Skeletal muscle satellite cell (primary cell): ENCODE measurements around the gene FEM1B.
A peak's percentile ranks its signal among the peaks of the same experiment; 100 is the strongest.

ENCODE experiments used
- H3K27me3 ChIP-seq: 2 replicates; pipeline ENCODE4 v1.7.0; 2013; ENCODE audit warnings: low read length; ENCODE audit not compliant: control insufficient read depth, insufficient read depth
- H3K36me3 ChIP-seq: 2 replicates; pipeline ENCODE4 v1.7.0; 2013; ENCODE audit warnings: mild to moderate bottlenecking, control low read depth, low read length; ENCODE audit not compliant: insufficient read depth
- H3K4me1 ChIP-seq: 2 replicates; pipeline ENCODE4 v1.7.0; 2013; ENCODE audit warnings: low read length; ENCODE audit not compliant: control insufficient read depth, insufficient read depth
- H3K4me2 ChIP-seq: 2 replicates; pipeline ENCODE4 v1.7.0; 2013; ENCODE audit warnings: mild to moderate bottlenecking, low read length
- H3K4me3 ChIP-seq: 2 replicates; pipeline ENCODE4 v1.7.0; 2013; ENCODE audit warnings: low read length
- H3K9ac ChIP-seq: 2 replicates; pipeline ENCODE4 v1.7.0; 2013; ENCODE audit warnings: mild to moderate bottlenecking, low read depth, low read length, moderate library complexity
- H3K9me3 ChIP-seq: replicated peaks from 2 replicates; pipeline ENCODE4 v1.7.0; 2013; ENCODE audit warnings: mild to moderate bottlenecking, control low read depth, low read length

FEM1B gene

DNA sequence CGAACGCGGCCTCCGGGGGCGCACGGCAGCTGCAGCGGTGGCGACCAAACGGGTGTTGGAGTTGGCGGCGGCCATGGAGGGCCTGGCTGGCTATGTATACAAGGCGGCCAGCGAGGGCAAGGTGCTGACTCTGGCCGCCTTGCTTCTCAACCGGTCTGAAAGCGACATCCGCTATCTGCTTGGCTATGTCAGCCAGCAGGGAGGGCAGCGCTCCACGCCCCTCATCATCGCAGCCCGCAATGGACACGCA lies 725 bp downstream of the FEM1B start:
- H3K36me3 ChIP-seq: peaks cover 5% of the 10 kb centered on the region
- no peaks in the 10 kb centered on the region for H3K27me3 ChIP-seq
- H3K4me1 ChIP-seq: peaks cover 43% of the 10 kb centered on the region
- H3K4me3 ChIP-seq: peak overlapping the region; percentile 88
- peak overlapping the region; percentile 89 for H3K4me2 ChIP-seq
- H3K9me3 ChIP-seq: no peaks in the 10 kb centered on the region
- peak overlapping the region; percentile 93 for H3K9ac ChIP-seq

DNA sequence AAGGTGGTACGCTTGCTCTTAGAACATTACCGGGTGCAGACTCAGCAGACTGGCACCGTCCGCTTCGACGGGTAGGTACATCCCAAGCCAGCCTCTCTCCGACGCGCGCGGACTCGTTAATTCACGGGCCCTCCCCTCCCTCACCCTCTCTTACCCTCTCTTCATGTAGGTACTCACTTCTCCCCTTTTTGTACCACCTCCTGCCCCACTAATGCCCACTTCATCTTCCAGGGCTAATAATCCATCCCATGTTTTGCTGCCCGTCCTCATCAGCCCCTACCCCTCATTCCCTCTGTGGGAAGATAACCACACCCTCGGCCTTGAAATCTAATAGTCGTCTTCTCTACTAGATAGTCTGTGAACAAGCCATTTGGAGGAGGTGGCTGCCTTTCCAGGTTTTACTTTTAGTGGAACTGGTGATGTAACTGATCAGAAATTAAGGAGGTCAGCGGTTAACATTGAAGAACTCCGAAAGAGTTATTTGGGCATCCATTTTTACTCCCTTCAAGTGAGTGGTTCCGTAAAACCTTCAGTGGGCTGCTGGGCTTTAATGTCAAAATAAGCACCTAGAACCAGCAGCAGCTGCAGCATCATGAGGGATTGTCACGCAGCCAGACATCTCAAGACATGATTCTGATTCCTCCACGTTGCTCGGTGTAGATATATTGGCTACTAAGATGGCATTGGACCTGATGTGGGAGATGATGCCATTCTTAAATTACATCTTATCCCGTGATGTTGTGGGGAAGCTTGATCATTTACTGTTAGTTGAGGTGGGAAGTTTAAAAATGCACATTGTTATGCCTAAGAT lies 1.3 kb downstream of the FEM1B start:
- H3K27me3 ChIP-seq: no peaks in the 10 kb centered on the region
- peaks cover 38% of the 10 kb centered on the region for H3K4me1 ChIP-seq
- peak overlapping the region; percentile 89 for H3K4me2 ChIP-seq
- H3K9ac ChIP-seq: peak overlapping the region; percentile 93
- no peaks in the 10 kb centered on the region for H3K9me3 ChIP-seq
- peaks cover 5% of the 10 kb centered on the region for H3K36me3 ChIP-seq
- H3K4me3 ChIP-seq: peak overlapping the region; percentile 88

DNA sequence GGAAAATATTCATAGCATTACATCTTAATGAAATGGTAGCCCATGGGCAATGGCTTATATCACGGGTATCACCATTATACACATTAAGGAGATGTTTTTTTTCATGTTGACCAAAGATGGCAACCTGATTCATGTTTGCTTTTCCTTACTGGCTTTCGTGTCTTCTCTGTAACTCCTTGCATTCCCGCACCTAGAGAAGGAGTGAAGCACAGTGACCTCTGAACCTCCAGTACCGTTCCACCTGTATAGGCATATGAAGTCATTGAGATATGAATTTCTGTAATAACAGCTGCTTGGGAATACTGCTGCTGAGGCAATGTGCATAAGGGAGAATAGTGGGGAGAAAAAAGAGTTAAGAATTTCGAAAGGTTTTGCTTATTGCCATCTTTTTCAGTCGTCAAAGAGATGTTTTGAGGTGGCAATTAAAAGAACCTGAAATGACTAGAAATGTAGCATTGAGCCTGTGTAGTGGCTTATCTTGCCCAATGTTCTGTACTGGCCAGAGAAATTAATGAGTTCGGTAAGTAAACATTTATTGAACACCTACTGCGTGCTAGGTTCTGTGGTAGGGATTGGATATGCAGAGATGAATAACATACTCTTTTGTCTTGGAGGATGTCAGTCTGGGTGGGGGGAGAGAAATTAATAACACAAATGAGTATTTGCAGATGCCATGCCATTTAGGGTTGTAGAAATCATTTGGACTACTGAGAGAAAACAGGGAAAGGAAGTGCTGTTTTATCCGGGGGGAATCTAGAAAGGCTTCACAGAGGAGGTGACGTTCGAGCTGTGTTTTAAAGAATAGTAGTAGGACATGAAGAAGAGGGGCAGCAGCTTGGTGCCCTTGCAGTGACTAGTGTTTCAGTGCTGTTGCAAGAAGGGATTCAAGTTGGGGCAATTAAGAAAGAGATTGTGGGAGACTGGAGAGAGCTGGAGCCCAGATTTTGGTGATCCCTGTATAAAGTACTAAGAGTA lies 2.5 kb downstream of the FEM1B start:
- peaks cover 38% of the 10 kb centered on the region for H3K4me1 ChIP-seq
- peak overlapping the region; percentile 88 for H3K4me3 ChIP-seq
- H3K27me3 ChIP-seq: no peaks in the 10 kb centered on the region
- H3K9me3 ChIP-seq: no peaks in the 10 kb centered on the region
- peak overlapping the region; percentile 89 for H3K4me2 ChIP-seq
- peak overlapping the region; percentile 93 for H3K9ac ChIP-seq
- H3K36me3 ChIP-seq: peaks cover 14% of the 10 kb centered on the region

DNA sequence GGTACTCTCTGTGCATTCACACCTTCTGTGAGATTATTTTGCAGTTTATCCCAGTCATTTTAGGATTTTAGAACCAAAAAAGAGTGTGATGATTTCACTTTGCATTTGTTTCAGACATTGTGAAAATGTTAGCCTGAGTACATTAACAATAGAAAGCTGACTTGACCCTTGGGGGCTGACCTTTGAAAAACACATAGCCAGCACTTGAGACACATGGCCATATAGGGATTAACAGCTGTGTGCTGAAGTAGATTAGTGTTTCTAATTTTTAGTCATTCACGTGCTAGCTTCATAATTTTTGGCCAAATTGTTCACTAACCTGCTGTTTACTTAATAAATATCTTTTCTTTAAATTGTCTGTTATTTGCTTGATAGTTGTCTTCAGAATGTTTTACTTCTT lies 3.5 kb downstream of the FEM1B start:
- H3K9me3 ChIP-seq: no peaks in the 10 kb centered on the region
- peak overlapping the region; percentile 88 for H3K4me3 ChIP-seq
- H3K9ac ChIP-seq: peak overlapping the region; percentile 93
- H3K4me1 ChIP-seq: peaks cover 38% of the 10 kb centered on the region
- no peaks in the 10 kb centered on the region for H3K27me3 ChIP-seq
- peaks cover 14% of the 10 kb centered on the region for H3K36me3 ChIP-seq
- peak overlapping the region; percentile 89 for H3K4me2 ChIP-seq

DNA sequence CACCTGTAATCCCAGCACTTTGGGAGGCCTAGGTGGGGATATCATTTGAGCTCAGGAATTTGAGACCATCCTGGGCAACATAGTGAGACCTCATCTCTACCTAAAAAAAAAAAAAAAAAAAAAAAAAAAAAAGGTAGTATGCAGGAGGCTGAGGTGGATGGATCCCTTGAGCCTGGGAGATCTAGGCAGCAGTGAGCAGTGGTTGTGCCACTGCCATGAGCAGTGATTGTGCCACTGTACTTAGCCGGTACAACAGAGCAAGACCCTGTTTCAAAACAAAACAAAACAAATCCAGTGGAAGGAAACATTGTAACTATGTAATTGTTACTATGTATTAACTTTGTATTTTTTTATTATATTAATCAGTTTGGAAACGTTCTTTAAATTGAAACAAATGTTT lies 5.9 kb downstream of the FEM1B start:
- Histone ChIP-seq H3K36me3 (peaks cover 19% of the 10 kb centered on the region), H3K27me3 (no peaks in the 10 kb centered on the region), H3K9ac (no peak overlapping the region), H3K9me3 (no peaks in the 10 kb centered on the region), H3K4me3 (no peak overlapping the region), H3K4me1 (peaks cover 28% of the 10 kb centered on the region), H3K4me2 (no peak overlapping the region)

DNA sequence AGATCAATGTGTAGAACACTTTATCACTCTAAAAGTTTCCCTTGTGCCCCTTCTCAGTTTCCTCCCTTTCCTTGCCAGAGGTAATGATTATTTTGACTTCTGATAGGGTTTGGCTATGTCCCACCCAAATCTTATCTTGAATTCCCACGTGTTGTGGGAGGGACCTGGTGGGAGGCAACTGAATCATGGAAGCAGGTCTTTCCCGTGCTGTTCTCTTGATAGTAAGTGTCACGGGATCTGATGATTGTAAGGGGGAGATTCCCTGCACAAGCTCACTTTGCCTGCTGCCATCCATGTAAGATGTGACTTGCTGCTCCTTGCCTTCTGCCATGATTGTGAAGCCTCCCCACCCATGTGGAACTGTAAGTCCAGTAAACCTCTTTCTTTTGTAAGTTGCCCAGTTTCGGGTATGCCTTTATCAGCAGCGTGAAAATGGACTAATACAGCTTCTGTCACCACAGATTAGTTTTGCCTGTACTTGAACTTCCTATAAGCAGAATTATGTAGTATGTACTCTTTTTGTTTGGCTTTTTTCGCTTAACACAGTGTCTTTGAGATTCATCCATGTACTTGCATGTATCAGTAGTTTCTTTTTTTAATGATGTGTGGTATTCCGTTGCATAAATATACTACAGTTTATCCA lies 7.2 kb downstream of the FEM1B start:
- H3K4me3 ChIP-seq: no peak overlapping the region
- no peaks in the 10 kb centered on the region for H3K27me3 ChIP-seq
- H3K4me1 ChIP-seq: peaks cover 27% of the 10 kb centered on the region
- no peak overlapping the region for H3K9ac ChIP-seq
- H3K4me2 ChIP-seq: no peak overlapping the region
- H3K9me3 ChIP-seq: no peaks in the 10 kb centered on the region
- peaks cover 23% of the 10 kb centered on the region for H3K36me3 ChIP-seq

DNA sequence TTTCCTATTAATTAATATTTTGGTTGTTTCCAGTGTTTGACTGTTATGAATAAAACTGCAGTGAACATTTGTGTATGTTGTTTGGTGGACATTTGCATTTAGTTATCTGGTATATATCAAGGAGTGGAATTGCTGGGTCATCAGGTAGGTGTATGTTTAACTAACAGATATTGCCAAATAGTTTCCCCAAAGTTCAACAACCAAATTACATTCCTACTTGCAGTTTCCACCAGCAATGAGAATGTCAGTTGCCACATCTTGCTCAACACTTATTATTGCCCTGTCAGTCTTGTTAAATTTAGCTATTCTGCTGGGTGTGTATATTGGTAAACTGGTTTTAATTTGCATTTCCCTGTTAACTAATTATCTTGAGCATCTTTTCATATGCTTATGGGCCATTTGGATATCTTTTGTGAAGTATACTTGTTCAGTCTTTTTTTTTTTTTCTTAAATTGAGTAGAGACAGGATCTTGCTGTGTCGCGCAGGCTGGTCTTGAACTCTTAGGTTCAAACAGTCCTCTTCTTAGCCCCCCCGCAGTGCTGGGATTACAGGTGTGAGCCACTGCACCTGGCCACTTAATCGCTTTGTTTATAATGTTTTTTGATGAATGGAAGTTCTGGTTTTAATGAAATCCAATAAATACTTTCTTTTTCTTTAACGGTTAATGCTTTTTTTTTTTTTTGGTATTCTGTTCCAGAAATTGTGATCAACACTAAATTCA lies 7.9 kb downstream of the FEM1B start:
- H3K36me3 ChIP-seq: peaks cover 25% of the 10 kb centered on the region
- peaks cover 20% of the 10 kb centered on the region for H3K4me1 ChIP-seq

DNA sequence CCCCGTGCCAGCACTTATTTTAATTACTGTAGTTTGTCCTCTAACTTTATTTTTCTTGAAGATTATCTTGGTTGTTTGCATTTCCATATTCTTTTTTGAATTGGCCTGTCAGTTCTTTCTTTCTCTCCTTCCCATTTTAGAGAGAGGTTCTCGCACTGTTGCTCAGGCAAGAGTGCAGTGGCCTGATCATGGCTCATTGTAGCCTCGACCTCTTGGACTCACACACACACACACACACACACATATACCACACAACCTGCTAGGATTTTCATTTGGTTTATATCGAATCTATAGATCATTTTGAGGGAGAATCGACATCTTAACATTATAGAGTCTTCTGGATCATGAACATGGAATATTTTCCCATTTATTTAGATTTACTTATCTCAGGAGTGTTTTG lies 8.7 kb downstream of the FEM1B start:
- Histone ChIP-seq H3K4me1 (peaks cover 12% of the 10 kb centered on the region), H3K9ac (no peak overlapping the region), H3K36me3 (peaks cover 33% of the 10 kb centered on the region)

More for the DNA sequence above, 7.9 kb downstream of the FEM1B start:
- H3K4me3 ChIP-seq: no peak overlapping the region
- H3K27me3 ChIP-seq: no peaks in the 10 kb centered on the region
- H3K9me3 ChIP-seq: no peaks in the 10 kb centered on the region
- no peak overlapping the region for H3K4me2 ChIP-seq
- H3K9ac ChIP-seq: no peak overlapping the region

DNA sequence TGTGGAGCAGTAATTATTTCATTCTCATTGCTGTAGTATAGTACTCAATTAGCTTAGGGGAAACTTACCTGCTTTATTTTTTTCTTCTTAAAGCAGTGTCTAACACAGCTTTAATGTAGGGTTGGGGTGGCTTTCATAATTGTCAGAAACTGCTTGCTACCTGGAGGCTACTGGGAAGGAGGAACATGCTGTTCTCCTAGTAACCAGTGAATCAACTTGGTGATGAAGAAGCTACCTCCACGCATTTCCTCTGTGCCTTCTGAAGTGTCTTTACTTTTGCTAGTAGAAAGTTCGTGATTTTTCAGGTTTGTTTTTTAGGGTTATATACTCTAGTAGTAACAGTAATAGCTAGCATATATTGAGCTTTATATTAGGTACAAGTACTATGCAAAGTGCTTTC lies 11.5 kb downstream of the FEM1B start:
- no peaks in the 10 kb centered on the region for H3K9me3 ChIP-seq
- no peak overlapping the region for H3K4me2 ChIP-seq
- no peaks in the 10 kb centered on the region for H3K27me3 ChIP-seq
- no peak overlapping the region for H3K9ac ChIP-seq
- no peak overlapping the region for H3K4me3 ChIP-seq
- peaks cover 50% of the 10 kb centered on the region for H3K36me3 ChIP-seq
- H3K4me1 ChIP-seq: no peaks in the 10 kb centered on the region

More for the DNA sequence above, 8.7 kb downstream of the FEM1B start:
- no peaks in the 10 kb centered on the region for H3K27me3 ChIP-seq
- no peaks in the 10 kb centered on the region for H3K9me3 ChIP-seq
- no peak overlapping the region for H3K4me2 ChIP-seq
- H3K4me3 ChIP-seq: no peak overlapping the region

DNA sequence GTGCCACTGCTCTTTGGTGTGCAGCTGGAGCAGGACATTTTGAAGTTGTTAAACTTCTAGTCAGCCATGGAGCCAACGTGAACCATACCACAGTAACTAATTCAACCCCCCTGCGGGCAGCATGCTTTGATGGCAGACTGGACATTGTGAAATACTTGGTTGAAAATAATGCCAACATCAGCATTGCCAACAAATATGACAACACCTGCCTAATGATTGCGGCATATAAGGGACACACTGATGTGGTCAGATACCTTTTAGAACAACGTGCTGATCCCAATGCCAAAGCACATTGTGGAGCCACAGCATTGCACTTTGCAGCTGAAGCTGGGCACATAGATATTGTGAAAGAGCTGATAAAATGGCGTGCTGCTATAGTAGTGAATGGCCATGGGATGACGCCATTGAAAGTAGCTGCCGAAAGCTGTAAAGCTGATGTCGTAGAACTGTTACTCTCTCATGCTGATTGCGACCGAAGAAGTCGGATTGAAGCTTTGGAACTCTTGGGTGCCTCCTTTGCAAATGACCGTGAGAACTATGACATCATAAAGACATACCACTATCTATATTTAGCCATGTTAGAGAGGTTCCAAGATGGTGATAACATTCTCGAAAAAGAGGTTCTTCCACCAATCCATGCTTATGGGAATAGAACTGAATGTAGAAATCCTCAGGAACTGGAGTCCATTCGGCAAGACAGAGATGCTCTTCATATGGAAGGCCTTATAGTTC lies 12.2 kb downstream of the FEM1B start:
- no peak overlapping the region for H3K9ac ChIP-seq
- H3K4me1 ChIP-seq: no peaks in the 10 kb centered on the region
- peaks cover 50% of the 10 kb centered on the region for H3K36me3 ChIP-seq
- H3K27me3 ChIP-seq: no peaks in the 10 kb centered on the region
- H3K9me3 ChIP-seq: no peaks in the 10 kb centered on the region
- H3K4me2 ChIP-seq: no peak overlapping the region
- no peak overlapping the region for H3K4me3 ChIP-seq
